ENCODE results near the gene R3HDM2. TPM values are rescaled to one million over a fixed set of nuclear protein-coding genes. Genes with fewer than 3 reads are reported as not detected.
A peak's percentile ranks its signal among the peaks of the same experiment; 100 is the strongest.

R3HDM2 gene
- total and polyA plus RNA-seq, 2 donors (not counting 1 experiment from before 2014, with no cell fraction given): 104 to 129 TPM

DNA sequence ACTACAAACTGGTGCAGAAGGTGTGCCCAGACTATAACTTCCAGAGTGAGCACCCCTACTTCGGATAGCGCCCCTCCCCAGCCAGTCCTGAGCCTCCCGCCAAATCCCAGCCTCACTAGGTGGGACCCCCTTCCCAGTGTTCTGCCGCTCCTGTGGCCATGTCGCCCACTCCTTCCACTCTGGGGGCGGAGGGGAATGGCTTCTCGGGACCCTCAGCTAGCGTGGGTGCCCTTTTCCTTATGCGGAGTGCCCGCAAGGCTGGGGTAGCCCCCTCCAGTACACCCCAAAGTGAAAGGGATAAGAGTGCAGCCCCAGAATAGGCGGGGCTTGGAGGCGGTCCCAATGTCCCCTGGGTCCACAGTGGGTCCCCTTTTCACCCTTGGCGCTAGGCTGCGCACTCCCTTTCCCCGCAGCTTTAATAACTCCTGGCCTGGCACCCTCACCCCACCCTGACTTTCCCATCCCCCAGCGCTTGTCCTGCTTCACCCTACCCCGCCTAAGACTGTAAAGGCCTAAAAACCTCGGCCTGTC, 205.1 kb downstream of the R3HDM2 start:
- Histone ChIP-seq H3K9ac (ENCODE audit: low read length) (peak overlapping the region; percentile 24), H3K79me2 (ENCODE audit: control insufficient read depth, insufficient read depth, low read length) (peaks cover 27% of the 10 kb centered on the region), H2AFZ (ENCODE audit: insufficient read depth, low read depth, low read length, poor library complexity, severe bottlenecking) (no peak overlapping the region), H3K4me1 (ENCODE audit: control insufficient read depth in 2 of 2, insufficient read depth in 2 of 2, low read length in 2 of 2) (peaks cover 78 to 86% of the 10 kb centered on the region in 2 donors), H3K9me3 (ENCODE audit: control extremely low read depth in 1 of 3, control insufficient read depth in 2 of 3, insufficient read depth in 1 of 3, low read length in 2 of 3) (peaks cover 0 to 41% (median 0%) of the 10 kb centered on the region in 3 donors), H3K27me3 (replicated peaks in 1 of 4; ENCODE audit: control extremely low read depth in 1 of 4, control insufficient read depth in 3 of 4, insufficient read depth in 4 of 4, low read length in 3 of 4) (peaks cover 0 to 67% (median 45%) of the 10 kb centered on the region in 4 experiments), H3K36me3 (replicated peaks in 1 of 2; ENCODE audit: control extremely low read depth in 1 of 2, control insufficient read depth in 1 of 2, extremely low read depth in 1 of 2, insufficient read depth in 2 of 2, low read length in 1 of 2) (no peaks in the 10 kb centered on the region), H4K20me1 (ENCODE audit: control insufficient read depth, insufficient read depth, low read length, poor library complexity, severe bottlenecking) (peaks cover 30% of the 10 kb centered on the region), H3K4me3 (ENCODE audit: control extremely low read depth in 1 of 5, extremely low read depth in 1 of 5, insufficient read depth in 1 of 5, low read depth in 2 of 5, low read length in 4 of 5) (peak overlapping the region in 1 of 5 experiments; percentile 48), H3K27ac (ENCODE audit: low read length in 2 of 2) (no peak overlapping the region), H3K4me2 (replicated peaks; ENCODE audit: low read depth, low read length, poor library complexity, severe bottlenecking) (peak overlapping the region; percentile 72)
- ChIA-PET POLR2A (interaction anchor here (0.5 to 7.5 kb wide), 3 partner anchors 12 to 138 kb away, joined by 3 to 89 read pairs (median 3); a partner anchor contains a TSS), CTCF (interaction anchor here (0.6 to 31.1 kb wide), 4 partner anchors 10 to 113 kb away, joined by 3 to 838 read pairs (median 182); partner anchors contain the start of gene NXPH4)
- TF ChIP-seq, protein P1, sequence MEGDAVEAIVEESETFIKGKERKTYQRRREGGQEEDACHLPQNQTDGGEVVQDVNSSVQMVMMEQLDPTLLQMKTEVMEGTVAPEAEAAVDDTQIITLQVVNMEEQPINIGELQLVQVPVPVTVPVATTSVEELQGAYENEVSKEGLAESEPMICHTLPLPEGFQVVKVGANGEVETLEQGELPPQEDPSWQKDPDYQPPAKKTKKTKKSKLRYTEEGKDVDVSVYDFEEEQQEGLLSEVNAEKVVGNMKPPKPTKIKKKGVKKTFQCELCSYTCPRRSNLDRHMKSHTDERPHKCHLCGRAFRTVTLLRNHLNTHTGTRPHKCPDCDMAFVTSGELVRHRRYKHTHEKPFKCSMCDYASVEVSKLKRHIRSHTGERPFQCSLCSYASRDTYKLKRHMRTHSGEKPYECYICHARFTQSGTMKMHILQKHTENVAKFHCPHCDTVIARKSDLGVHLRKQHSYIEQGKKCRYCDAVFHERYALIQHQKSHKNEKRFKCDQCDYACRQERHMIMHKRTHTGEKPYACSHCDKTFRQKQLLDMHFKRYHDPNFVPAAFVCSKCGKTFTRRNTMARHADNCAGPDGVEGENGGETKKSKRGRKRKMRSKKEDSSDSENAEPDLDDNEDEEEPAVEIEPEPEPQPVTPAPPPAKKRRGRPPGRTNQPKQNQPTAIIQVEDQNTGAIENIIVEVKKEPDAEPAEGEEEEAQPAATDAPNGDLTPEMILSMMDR (IDR thresholded peaks at IDR 0.05): no peak
- TF ChIP-seq EZH2 (IDR thresholded peaks at IDR 0.05; ENCODE audit: borderline replicate concordance, insufficient read depth, low read depth, low read length, poor library complexity, severe bottlenecking): no peak
- Mint-ChIP-seq H3K27me3 (peaks cover 38% of the 10 kb centered on the region), H3K4me1 (peaks cover 75% of the 10 kb centered on the region), H3K27ac (peak overlapping the region; percentile 84), H3K9me3 (ENCODE audit: insufficient read depth) (no peaks in the 10 kb centered on the region), H3K4me3 (peak overlapping the region; percentile 85)
- intact Hi-C loops (cut with micrococcal nuclease): loop anchor here (1.0 to 5.0 kb wide), 4 partner anchors 9 to 148 kb away; partner anchors contain the start of genes NEMP1 and NXPH4
- ATAC-seq (ENCODE audit: low read depth) (no peak), DNase-seq (no peak)
- WGBS (ENCODE audit: insufficient coverage): 18% methylated on average over 16 of the region's 18 CpGs

All from B cell (primary cell).